H1 (cell line): ENCODE measurements around the gene SNRPE. TPM values are rescaled to one million over a fixed set of nuclear protein-coding genes. Genes with fewer than 3 reads are reported as not detected.

ENCODE experiments used
- CTCF ChIA-PET: fragments of 300-600 bp; sonication (Branson Sonifier 250); formaldehyde crosslinking; loops from one replicate; lab custom pipeline; 2021; ENCODE audit not compliant: partially characterized antibody; lab: Charles Lee
- POLR2A ChIA-PET: fragments of 300-600 bp; sonication (Branson Sonifier 250); formaldehyde crosslinking; loops from one replicate; lab custom pipeline; 2021; ENCODE audit warnings: inconsistent platforms; ENCODE audit not compliant: partially characterized antibody; lab: Charles Lee
- DNase-seq, 2 experiments: peaks; one replicate each; pipeline versions ENCODE4 v3.0.0 to v3.0.0-alpha.2; 2010 to 2022; ENCODE audit warnings: low spot score in 2 of 2, low read depth in 1 of 2, mixed read lengths in 1 of 2
- FAIRE-seq: peaks from 2 replicates; lab custom pipeline; 2011; peaks lifted over from hg19 to GRCh38; lab: Jason Lieb, UNC
- H2AFZ ChIP-seq: 2 replicates; pipeline ENCODE4 v1.8.1; 2012; ENCODE audit warnings: low read length, inconsistent platforms
- H2AK5ac ChIP-seq: 2 replicates; pipeline ENCODE4 v1.6.1; 2013; ENCODE audit warnings: low read depth, low read length
- H2BK120ac ChIP-seq: replicated peaks from 2 replicates; pipeline ENCODE3; 2013; ENCODE audit warnings: low read depth, low read length, inconsistent platforms
- H2BK12ac ChIP-seq: 2 replicates; pipeline ENCODE4 v1.6.1; 2013; ENCODE audit warnings: low read depth, low read length
- H2BK15ac ChIP-seq: 2 replicates; pipeline ENCODE4 v1.6.1; 2013; ENCODE audit warnings: low read length
- H2BK20ac ChIP-seq: 2 replicates; pipeline ENCODE4 v1.6.1; 2013; ENCODE audit warnings: low read length
- H2BK5ac ChIP-seq: 2 replicates; pipeline ENCODE4 v1.6.1; 2013; ENCODE audit warnings: low read depth, low read length
- H3K14ac ChIP-seq: 2 replicates; pipeline ENCODE4 v1.6.1; 2013; ENCODE audit warnings: inconsistent platforms; ENCODE audit not compliant: insufficient read length
- H3K18ac ChIP-seq: 2 replicates; pipeline ENCODE4 v1.6.1; 2013; ENCODE audit warnings: low read length; ENCODE audit errors: extremely low read depth
- H3K23ac ChIP-seq: 2 replicates; pipeline ENCODE4 v1.6.1; 2013; ENCODE audit warnings: inconsistent platforms; ENCODE audit not compliant: insufficient read length
- H3K23me2 ChIP-seq: 2 replicates; pipeline ENCODE4 v1.6.1; 2013; ENCODE audit warnings: low read depth, low read length
- H3K27ac ChIP-seq: 2 replicates; pipeline ENCODE4 v1.6.1; 2011; ENCODE audit warnings: low read depth, low read length, inconsistent platforms
- H3K27me3 ChIP-seq, 4 experiments: replicated peaks in 1 of 4; 1 replicate in 1 of 4; 2 replicates in 3 of 4; pipeline versions ENCODE4 v1.6.1 to v1.8.1; 2011 to 2013; ENCODE audit warnings: low read length in 3 of 4, mild to moderate bottlenecking in 3 of 4, inconsistent platforms in 2 of 4, mixed read lengths in 2 of 4, moderate library complexity in 1 of 4; ENCODE audit not compliant: control insufficient read depth in 3 of 4, insufficient read depth in 3 of 4; ENCODE audit errors: extremely low read depth in 1 of 4
- H3K36me3 ChIP-seq, 4 experiments: 2 replicates each; pipeline versions ENCODE4 v1.6.1 to v1.8.1; 2011 to 2013; ENCODE audit warnings: mild to moderate bottlenecking in 4 of 4, low read length in 3 of 4, moderate library complexity in 2 of 4, control low read depth in 1 of 4, inconsistent platforms in 1 of 4; ENCODE audit not compliant: insufficient read depth in 4 of 4, control insufficient read depth in 2 of 4
- H3K4ac ChIP-seq: replicated peaks from 2 replicates; pipeline ENCODE3; 2013; ENCODE audit warnings: low read length, low read depth, mixed read lengths, inconsistent platforms; ENCODE audit not compliant: insufficient read length
- H3K4me1 ChIP-seq, 4 experiments: replicated peaks in 1 of 4; 1 replicate in 1 of 4; 2 replicates in 3 of 4; pipeline versions ENCODE4 v1.6.1 to v1.8.1; 2011 to 2013; ENCODE audit warnings: low read length in 3 of 4, inconsistent platforms in 2 of 4, mixed read lengths in 1 of 4; ENCODE audit not compliant: insufficient read depth in 4 of 4, control insufficient read depth in 3 of 4
- H3K4me2 ChIP-seq, 2 experiments: 2 replicates each; pipeline versions ENCODE4 v1.6.1 to v1.8.1; 2011 to 2013; ENCODE audit warnings: low read depth in 2 of 2, low read length in 2 of 2, control low read depth in 1 of 2, inconsistent platforms in 1 of 2, mild to moderate bottlenecking in 1 of 2; ENCODE audit not compliant: insufficient read depth in 1 of 2
- H3K4me3 ChIP-seq, 4 experiments: fragments of 200-600, 300-600 bp in 1 of 4; sonication (generic), shearing (Covaris generic), sonication (Bioruptor Twin) in 1 of 4; 2 replicates each; pipeline versions ENCODE4 v1.5.1 to v1.8.1; 2011 to 2016; ENCODE audit warnings: low read length in 4 of 4, low read depth in 3 of 4, control low read depth in 2 of 4, inconsistent platforms in 2 of 4, mild to moderate bottlenecking in 2 of 4, mixed read lengths in 1 of 4, moderate library complexity in 1 of 4; ENCODE audit not compliant: insufficient read depth in 2 of 4; ENCODE audit errors: extremely low read depth in 1 of 4
- H3K56ac ChIP-seq: replicated peaks from 2 replicates; pipeline ENCODE3; 2013; ENCODE audit warnings: low read depth, mild to moderate bottlenecking, mixed read lengths, low read length, inconsistent platforms; ENCODE audit not compliant: insufficient read length
- H3K79me1 ChIP-seq: 2 replicates; pipeline ENCODE4 v1.6.1; 2013; ENCODE audit warnings: low read depth, low read length, control low read depth
- H3K79me2 ChIP-seq, 2 experiments: 2 replicates each; pipeline versions ENCODE4 v1.6.1 to v1.8.1; 2012 to 2013; ENCODE audit warnings: low read length in 2 of 2, mild to moderate bottlenecking in 2 of 2, inconsistent platforms in 1 of 2; ENCODE audit not compliant: insufficient read depth in 2 of 2, control insufficient read depth in 1 of 2
- H3K9ac ChIP-seq, 4 experiments: replicated peaks in 1 of 4; 1 replicate in 1 of 4; 2 replicates in 3 of 4; pipeline versions ENCODE4 v1.6.1 to v1.8.1; 2011 to 2013; ENCODE audit warnings: low read depth in 3 of 4, low read length in 3 of 4, control low read depth in 2 of 4, mild to moderate bottlenecking in 2 of 4, moderate library complexity in 2 of 4, inconsistent platforms in 1 of 4; ENCODE audit errors: extremely low read depth in 1 of 4
- H3K9me3 ChIP-seq, 2 experiments: 2 replicates each; pipeline versions ENCODE4 v1.6.1 to v1.8.1; 2012 to 2013; ENCODE audit warnings: mild to moderate bottlenecking in 2 of 2, moderate library complexity in 2 of 2, control low read depth in 1 of 2, inconsistent platforms in 1 of 2, low read depth in 1 of 2, low read length in 1 of 2, mixed read lengths in 1 of 2; ENCODE audit not compliant: insufficient read depth in 2 of 2
- H4K20me1 ChIP-seq, 2 experiments: replicated peaks in 1 of 2; 2 replicates each; pipeline versions ENCODE3 to v1.8.1; 2011 to 2013; ENCODE audit warnings: inconsistent platforms in 2 of 2, low read length in 2 of 2, mild to moderate bottlenecking in 1 of 2; ENCODE audit not compliant: insufficient read depth in 2 of 2, control insufficient read depth in 1 of 2
- H4K5ac ChIP-seq: 2 replicates; pipeline ENCODE4 v1.6.1; 2013; ENCODE audit warnings: low read length, low read depth, mixed read lengths, inconsistent platforms; ENCODE audit not compliant: insufficient read length
- H4K8ac ChIP-seq: 2 replicates; pipeline ENCODE4 v1.8.0; 2013; ENCODE audit warnings: mild to moderate bottlenecking, moderate library complexity, low read length, inconsistent platforms; ENCODE audit not compliant: insufficient read depth; ENCODE audit errors: extremely low read depth
- H4K91ac ChIP-seq: replicated peaks from 2 replicates; pipeline ENCODE3; 2013; ENCODE audit warnings: low read length, mixed read lengths, inconsistent platforms; ENCODE audit not compliant: insufficient read length
- CREB1 ChIP-seq: IDR thresholded peaks from 2 replicates; pipeline ENCODE4 v1.6.1; 2012; ENCODE audit warnings: inconsistent platforms
- KDM5A ChIP-seq: fragments of 200-600 bp; IDR thresholded peaks from 2 replicates; pipeline ENCODE4 v1.7.1; 2012; ENCODE audit warnings: mild to moderate bottlenecking, low read length, inconsistent platforms, mixed read lengths
- SIRT6 ChIP-seq: IDR thresholded peaks from one replicate; pipeline ENCODE4 v1.7.1; 2012; ENCODE audit warnings: low read length, inconsistent platforms
- WGBS, 2 experiments: shearing (Covaris generic) in 1 of 2; methylation state at CpG; one replicate each; pipeline versions ENCODE4 v1.1.6 to v1.1.7; 2013 to 2015; ENCODE audit warnings: low lambda C conversion rate in 2 of 2, mixed read lengths in 2 of 2, inconsistent platforms in 1 of 2, low coverage in 1 of 2, missing lambda C conversion rate in 1 of 2; ENCODE audit not compliant: insufficient replicate concordance in 2 of 2, insufficient coverage in 1 of 2, insufficient read length in 1 of 2; ENCODE audit errors: extremely low coverage in 1 of 2, missing lambda C conversion rate in 1 of 2; 5-methylcytosine and 5-hydroxymethylcytosine counted together
- polyA plus RNA-seq, 7 experiments: library from polyadenylated mRNA; depleted of rRNA in 3 of 7; stranded (reverse) in 5 of 7; unstranded in 2 of 7; fragments of >200 nt in 5 of 7; fragments of 200-250 nt in 2 of 7; gene quantifications; 1 replicate in 5 of 7; 2 replicates in 1 of 7; 4 replicates in 1 of 7; pipeline versions ENCODE4 v1.2.1 to v1.2.3, GENCODE V29; 2011 to 2013; ENCODE audit warnings: missing spikeins in 2 of 7, mixed read lengths in 2 of 7
- total RNA-seq: library from RNA; stranded (reverse); fragmentation: NEBNext Ultra II Directional; extraction: Animal tissue kit (Norgen Biotek cat#: 25700); gene quantifications from 2 replicates; pipeline ENCODE4 v1.2.1, GENCODE V29; 2021

SNRPE gene
- total and polyA plus RNA-seq, 2 of the 8 experiments (the other 6 are each of a cell fraction or from before 2014, with no cell fraction given) = 416 to 461 TPM

DNA sequence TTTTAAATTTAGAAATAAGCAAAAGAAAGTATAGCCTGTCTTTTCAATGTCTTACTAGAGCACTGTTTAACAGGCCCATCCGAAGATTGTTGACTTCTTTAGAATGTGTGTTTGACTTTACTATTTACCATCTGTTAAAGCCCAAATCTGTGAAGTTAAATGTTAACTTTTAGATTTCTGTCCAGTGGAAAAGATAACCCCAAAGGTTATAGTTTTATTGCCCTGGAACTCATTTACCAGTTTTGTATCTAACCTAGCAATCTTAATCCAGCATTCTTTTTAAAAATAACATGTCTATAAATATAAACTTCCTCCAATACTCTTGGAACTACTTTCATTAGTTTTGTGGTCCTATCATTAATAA, 37.9 kb downstream of the SNRPE start:
- POLR2A ChIA-PET = no interaction called here
- no peak overlapping the region for H3K27ac ChIP-seq
- H3K4me1 ChIP-seq = no peaks in the 10 kb centered on the region
- WGBS, 2 experiments = 100% methylated on average over 1 of the region's 1 CpG; no CpG with 5 or more reads in 1 of the 2 experiments
- H3K27me3 ChIP-seq = no peaks in the 10 kb centered on the region
- no peak overlapping the region for H2BK120ac ChIP-seq
- no peak overlapping the region for H2AFZ ChIP-seq
- no peaks in the 10 kb centered on the region for H4K20me1 ChIP-seq
- H2BK5ac ChIP-seq = no peak overlapping the region
- H3K56ac ChIP-seq = no peak overlapping the region
- H3K23me2 ChIP-seq = no peaks in the 10 kb centered on the region
- no peak overlapping the region for H2BK12ac ChIP-seq
- no peak overlapping the region for H3K14ac ChIP-seq
- no peak overlapping the region for H3K18ac ChIP-seq
- no peak overlapping the region for H3K9ac ChIP-seq
- TF ChIP-seq SIRT6 (no peak), CREB1 (no peak), KDM5A (no peak)
- H3K23ac ChIP-seq = no peak overlapping the region
- H3K4ac ChIP-seq = no peak overlapping the region
- CTCF ChIA-PET = interaction anchor here (4.0 kb wide), 1 partner anchor 28 kb away, joined by 14 read pairs; no protein-coding TSS in a partner anchor
- DNase-seq = no peak
- H4K5ac ChIP-seq = no peak overlapping the region
- H4K91ac ChIP-seq = no peak overlapping the region
- no peaks in the 10 kb centered on the region for H3K79me1 ChIP-seq
- no peak overlapping the region for H2BK20ac ChIP-seq
- H3K4me2 ChIP-seq = no peak overlapping the region
- no peak overlapping the region for H2AK5ac ChIP-seq
- H4K8ac ChIP-seq = no peak overlapping the region
- H2BK15ac ChIP-seq = no peak overlapping the region
- no peak for FAIRE-seq
- H3K36me3 ChIP-seq = no peaks in the 10 kb centered on the region
- H3K4me3 ChIP-seq = no peak overlapping the region
- no peaks in the 10 kb centered on the region for H3K79me2 ChIP-seq
- peaks cover 11 to 13% of the 10 kb centered on the region in 2 experiments; a peak in 3 of 4 replicates for H3K9me3 ChIP-seq
